HFFc6 (cell line): ENCODE results near the gene ETFA. TPM values are rescaled to one million over a fixed set of nuclear protein-coding genes. Genes with fewer than 3 reads are reported as not detected.

Experiments used
- DNase-seq: peaks from one replicate; pipeline ENCODE4 v3.0.0-alpha.2; 2018
- H3K27ac Mint-ChIP-seq: 2 replicates; pipeline ENCODE4 v1.8.0; 2020; ENCODE audit warnings: mild to moderate bottlenecking, mixed read lengths
- H3K27me3 Mint-ChIP-seq: 2 replicates; pipeline ENCODE4 v1.8.0; 2021; ENCODE audit warnings: mild to moderate bottlenecking, moderate library complexity, mixed read lengths; ENCODE audit not compliant: insufficient read depth
- H3K36me3 Mint-ChIP-seq: 2 replicates; pipeline ENCODE4 v1.8.0; 2021; ENCODE audit warnings: low read depth, mixed read lengths
- H3K4me1 Mint-ChIP-seq: 2 replicates; pipeline ENCODE4 v1.8.0; 2020; ENCODE audit warnings: low read depth, mixed read lengths
- H3K4me3 Mint-ChIP-seq: 2 replicates; pipeline ENCODE4 v1.8.0; 2020; ENCODE audit warnings: mild to moderate bottlenecking, moderate library complexity, mixed read lengths
- H3K9me3 Mint-ChIP-seq: 2 replicates; pipeline ENCODE4 v1.8.0; 2020; ENCODE audit warnings: mild to moderate bottlenecking, mixed read lengths
- total RNA-seq, 6 experiments: library from RNA; stranded (reverse); fragmentation: NEBNext Ultra II Directional; extraction: Animal tissue kit (Norgen Biotek cat#: 25700); gene quantifications; 2 replicates in 1 of 6; 3 replicates in 5 of 6; pipeline ENCODE4 v1.2.3, GENCODE V29; 2021
- TF ChIP-seq, protein P1 (sequence below): fragments of 200-600 bp; sonication (generic); IDR thresholded peaks from 2 replicates; pipeline ENCODE4 v1.5.0; 2021; ENCODE audit warnings: antibody characterized with exemption, mild to moderate bottlenecking

ETFA gene
- total RNA-seq, 6 experiments from 2014 or later = 127 to 161 (median 146) TPM

GRCh38 chr15:76286271-76286879, 24.9 kb downstream of the ETFA start:
- peaks cover 14% of the 10 kb centered on the region for H3K36me3 Mint-ChIP-seq
- DNase-seq = no peak

GRCh38 chr15:76285241-76285825, 25.9 kb downstream of the ETFA start:
- Mint-ChIP-seq H3K36me3 (peaks cover 9% of the 10 kb centered on the region; the same call in 1 of the 2 replicates), H3K4me3 (no peak overlapping the region), H3K27ac (no peak overlapping the region), H3K9me3 (no peaks in the 10 kb centered on the region), H3K4me1 (peaks cover 9% of the 10 kb centered on the region), H3K27me3 (no peaks in the 10 kb centered on the region)
- TF ChIP-seq, protein P1, sequence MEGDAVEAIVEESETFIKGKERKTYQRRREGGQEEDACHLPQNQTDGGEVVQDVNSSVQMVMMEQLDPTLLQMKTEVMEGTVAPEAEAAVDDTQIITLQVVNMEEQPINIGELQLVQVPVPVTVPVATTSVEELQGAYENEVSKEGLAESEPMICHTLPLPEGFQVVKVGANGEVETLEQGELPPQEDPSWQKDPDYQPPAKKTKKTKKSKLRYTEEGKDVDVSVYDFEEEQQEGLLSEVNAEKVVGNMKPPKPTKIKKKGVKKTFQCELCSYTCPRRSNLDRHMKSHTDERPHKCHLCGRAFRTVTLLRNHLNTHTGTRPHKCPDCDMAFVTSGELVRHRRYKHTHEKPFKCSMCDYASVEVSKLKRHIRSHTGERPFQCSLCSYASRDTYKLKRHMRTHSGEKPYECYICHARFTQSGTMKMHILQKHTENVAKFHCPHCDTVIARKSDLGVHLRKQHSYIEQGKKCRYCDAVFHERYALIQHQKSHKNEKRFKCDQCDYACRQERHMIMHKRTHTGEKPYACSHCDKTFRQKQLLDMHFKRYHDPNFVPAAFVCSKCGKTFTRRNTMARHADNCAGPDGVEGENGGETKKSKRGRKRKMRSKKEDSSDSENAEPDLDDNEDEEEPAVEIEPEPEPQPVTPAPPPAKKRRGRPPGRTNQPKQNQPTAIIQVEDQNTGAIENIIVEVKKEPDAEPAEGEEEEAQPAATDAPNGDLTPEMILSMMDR = peak; percentile 78
- DNase-seq = peak; percentile 17

More at GRCh38 chr15:76286271-76286879, 24.9 kb downstream of the ETFA start:
- peak overlapping the region; percentile 34; the same call in 1 of the 2 replicates for H3K27ac Mint-ChIP-seq
- TF ChIP-seq, protein P1 = no peak
- peaks cover 9% of the 10 kb centered on the region for H3K4me1 Mint-ChIP-seq
- no peaks in the 10 kb centered on the region for H3K27me3 Mint-ChIP-seq
- peak overlapping the region; percentile 76 for H3K4me3 Mint-ChIP-seq
- no peaks in the 10 kb centered on the region for H3K9me3 Mint-ChIP-seq

DNA sequence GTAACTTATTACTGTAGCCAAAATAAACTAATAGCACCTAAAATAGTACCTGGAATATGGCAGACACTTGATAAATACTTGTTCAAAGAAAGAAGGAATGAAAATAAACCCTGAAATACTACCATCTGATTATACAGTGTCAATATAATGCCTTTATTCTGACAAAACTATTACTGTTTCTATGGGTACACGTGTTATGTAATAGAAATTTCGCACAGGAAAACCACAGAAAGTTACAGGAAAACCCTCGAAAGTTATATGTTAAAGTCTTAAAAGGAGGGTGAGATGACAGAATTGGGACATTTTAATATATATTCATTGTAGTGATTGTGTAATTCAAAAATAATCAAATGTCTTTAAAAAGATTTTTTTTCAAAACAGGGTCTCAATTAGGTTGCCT, 28.8 kb downstream of the ETFA start:
- H3K9me3 Mint-ChIP-seq = no peaks in the 10 kb centered on the region
- H3K4me3 Mint-ChIP-seq = no peak overlapping the region
- DNase-seq = no peak
- H3K36me3 Mint-ChIP-seq = peaks cover 19% of the 10 kb centered on the region
- no peaks in the 10 kb centered on the region for H3K27me3 Mint-ChIP-seq
- peaks cover 9% of the 10 kb centered on the region for H3K4me1 Mint-ChIP-seq
- TF ChIP-seq, protein P1 = no peak
- no peak overlapping the region for H3K27ac Mint-ChIP-seq

GRCh38 chr15:76278651-76279050, 32.6 kb downstream of the ETFA start:
- TF ChIP-seq, protein P1 = no peak
- Mint-ChIP-seq H3K27me3 (no peaks in the 10 kb centered on the region), H3K4me1 (no peaks in the 10 kb centered on the region), H3K4me3 (no peak overlapping the region), H3K27ac (no peak overlapping the region), H3K9me3 (no peaks in the 10 kb centered on the region), H3K36me3 (peaks cover 10% of the 10 kb centered on the region; the same call in 1 of the 2 replicates)
- no peak for DNase-seq

DNA sequence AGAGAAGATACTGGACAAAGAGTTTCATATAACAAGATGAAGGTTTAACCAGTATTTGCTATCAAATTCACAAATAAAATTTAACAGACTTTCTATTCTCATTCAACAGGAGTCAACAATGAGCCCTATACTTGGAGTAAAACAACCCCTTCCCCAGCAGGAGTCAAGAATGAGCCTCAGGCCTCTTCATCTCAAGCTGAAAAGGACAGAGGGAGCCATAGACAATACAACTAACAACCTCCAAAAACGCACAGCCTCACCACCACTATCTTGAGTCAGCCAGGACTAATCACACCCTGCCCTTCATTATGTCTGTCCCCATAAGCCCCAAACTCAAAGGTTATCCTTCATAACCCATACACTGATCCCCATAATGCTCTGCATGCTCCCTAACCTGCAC, 36.4 kb downstream of the ETFA start:
- Mint-ChIP-seq H3K27me3 (no peaks in the 10 kb centered on the region), H3K27ac (no peak overlapping the region), H3K36me3 (peaks cover 10% of the 10 kb centered on the region; the same call in 1 of the 2 replicates), H3K4me3 (no peak overlapping the region), H3K4me1 (no peaks in the 10 kb centered on the region), H3K9me3 (no peaks in the 10 kb centered on the region)
- DNase-seq = no peak
- TF ChIP-seq, protein P1 = no peak
